ENCODE data around the gene TUBA8. TPM values are rescaled to one million over a fixed set of nuclear protein-coding genes. Genes with fewer than 3 reads are reported as not detected.
"Not testable (repeated sequence)": the region's sequence is repeated elsewhere in the genome, so short reads cannot be mapped to it uniquely, and the experiment has no call there.

Gene TUBA8
- total RNA-seq, 3 donors from 2014 or later (not counting 1 experiment from before 2014, with no cell fraction given) = 1.2 to 3.7 (median 2.3) TPM

DNA sequence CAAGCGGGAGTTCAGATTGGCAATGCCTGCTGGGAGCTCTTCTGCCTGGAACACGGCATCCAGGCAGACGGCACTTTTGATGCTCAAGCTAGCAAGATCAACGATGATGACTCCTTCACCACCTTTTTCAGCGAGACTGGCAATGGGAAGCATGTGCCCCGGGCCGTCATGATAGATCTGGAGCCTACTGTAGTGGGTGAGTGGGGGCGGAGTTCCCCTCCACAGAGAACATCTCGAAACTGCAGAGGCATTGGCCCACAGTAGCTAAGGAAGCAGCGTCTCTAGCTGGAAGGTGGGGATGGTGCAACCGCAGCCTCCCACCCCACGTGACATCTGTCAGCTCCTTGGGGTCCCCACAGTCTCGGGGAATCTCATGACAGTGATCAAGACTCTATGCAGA lies 10.9 kb downstream of the TUBA8 start:
- no peak for ATAC-seq
- intact Hi-C loops (cut with micrococcal nuclease) = no loop called here
- H3K27ac Mint-ChIP-seq = no peak overlapping the region
- Histone ChIP-seq H3K27ac (ENCODE audit: low read length) (no peak overlapping the region), H3K4me1 (ENCODE audit: control insufficient read depth, insufficient read depth, low read length) (peaks cover 12% of the 10 kb centered on the region), H3K27me3 (ENCODE audit: control insufficient read depth, insufficient read depth, low read length) (no peaks in the 10 kb centered on the region), H3K9me3 (ENCODE audit: control insufficient read depth, insufficient read depth, low read length) (no peaks in the 10 kb centered on the region), H3K36me3 (ENCODE audit: control insufficient read depth, insufficient read depth, low read length) (no peaks in the 10 kb centered on the region), H3K4me3 (ENCODE audit: low read length) (no peak overlapping the region)
- no peaks in the 10 kb centered on the region for H3K9me3 Mint-ChIP-seq
- H3K36me3 Mint-ChIP-seq = no peaks in the 10 kb centered on the region
- H3K4me3 Mint-ChIP-seq = no peak overlapping the region
- H3K4me1 Mint-ChIP-seq = peaks cover 18 to 22% of the 10 kb centered on the region in 2 donors
- TF ChIP-seq, protein P1, sequence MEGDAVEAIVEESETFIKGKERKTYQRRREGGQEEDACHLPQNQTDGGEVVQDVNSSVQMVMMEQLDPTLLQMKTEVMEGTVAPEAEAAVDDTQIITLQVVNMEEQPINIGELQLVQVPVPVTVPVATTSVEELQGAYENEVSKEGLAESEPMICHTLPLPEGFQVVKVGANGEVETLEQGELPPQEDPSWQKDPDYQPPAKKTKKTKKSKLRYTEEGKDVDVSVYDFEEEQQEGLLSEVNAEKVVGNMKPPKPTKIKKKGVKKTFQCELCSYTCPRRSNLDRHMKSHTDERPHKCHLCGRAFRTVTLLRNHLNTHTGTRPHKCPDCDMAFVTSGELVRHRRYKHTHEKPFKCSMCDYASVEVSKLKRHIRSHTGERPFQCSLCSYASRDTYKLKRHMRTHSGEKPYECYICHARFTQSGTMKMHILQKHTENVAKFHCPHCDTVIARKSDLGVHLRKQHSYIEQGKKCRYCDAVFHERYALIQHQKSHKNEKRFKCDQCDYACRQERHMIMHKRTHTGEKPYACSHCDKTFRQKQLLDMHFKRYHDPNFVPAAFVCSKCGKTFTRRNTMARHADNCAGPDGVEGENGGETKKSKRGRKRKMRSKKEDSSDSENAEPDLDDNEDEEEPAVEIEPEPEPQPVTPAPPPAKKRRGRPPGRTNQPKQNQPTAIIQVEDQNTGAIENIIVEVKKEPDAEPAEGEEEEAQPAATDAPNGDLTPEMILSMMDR (IDR thresholded peaks at IDR 0.05) = no peak
- no peak for DNase-seq
- H3K27me3 Mint-ChIP-seq (ENCODE audit: low read depth in 2 of 2) = no peaks in the 10 kb centered on the region
- WGBS (ENCODE audit: insufficient coverage) = 94% methylated on average over 13 of the region's 13 CpGs

DNA sequence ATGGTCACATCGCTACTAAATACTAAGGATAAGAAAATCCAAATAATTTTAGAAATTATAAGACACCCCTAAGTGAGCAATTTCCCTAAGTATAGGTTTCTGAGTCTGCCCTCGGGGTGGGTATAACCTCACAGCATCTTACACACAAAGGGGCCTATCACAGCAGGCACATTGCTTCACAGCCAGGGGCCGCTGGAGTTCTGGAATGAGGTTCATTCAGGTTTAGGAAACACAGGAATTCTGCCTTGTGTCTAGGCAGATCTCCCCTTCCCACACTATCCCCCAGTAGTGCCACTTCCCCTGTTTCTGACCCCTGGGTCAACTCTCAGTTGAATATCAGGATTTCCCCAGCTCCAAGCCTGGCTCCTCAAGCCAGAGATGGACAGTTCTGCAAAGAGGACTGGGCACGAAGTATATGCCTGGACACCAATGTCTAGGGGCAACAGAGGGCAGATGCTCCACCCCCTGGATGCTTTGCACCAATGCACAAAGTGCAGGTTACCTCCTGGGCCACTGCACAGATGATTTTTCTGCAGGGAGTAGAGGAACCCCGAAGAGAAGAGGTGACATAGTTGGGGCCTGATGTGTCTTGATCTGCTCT lies 11.4 kb downstream of the TUBA8 start:
- Mint-ChIP-seq H3K4me3 (no peak overlapping the region), H3K27me3 (ENCODE audit: low read depth in 2 of 2) (no peaks in the 10 kb centered on the region), H3K36me3 (no peaks in the 10 kb centered on the region), H3K9me3 (no peaks in the 10 kb centered on the region), H3K4me1 (peaks cover 18 to 22% of the 10 kb centered on the region in 2 donors), H3K27ac (no peak overlapping the region)
- no peaks in the 10 kb centered on the region for H3K9me3 ChIP-seq (ENCODE audit: control insufficient read depth, insufficient read depth, low read length)
- DNase-seq (no peak), ATAC-seq (no peak)
- no peaks in the 10 kb centered on the region for H3K27me3 ChIP-seq (ENCODE audit: control insufficient read depth, insufficient read depth, low read length)
- TF ChIP-seq, protein P1 (IDR thresholded peaks at IDR 0.05) = no peak
- 88% methylated on average over 4 of the region's 5 CpGs for WGBS (ENCODE audit: insufficient coverage)
- peaks cover 1% of the 10 kb centered on the region for H3K36me3 ChIP-seq (ENCODE audit: control insufficient read depth, insufficient read depth, low read length)
- no peak overlapping the region for H3K27ac ChIP-seq (ENCODE audit: low read length)
- intact Hi-C loops (cut with micrococcal nuclease) = no loop called here
- H3K4me1 ChIP-seq (ENCODE audit: control insufficient read depth, insufficient read depth, low read length) = peaks cover 12% of the 10 kb centered on the region
- no peak overlapping the region for H3K4me3 ChIP-seq (ENCODE audit: low read length)

DNA sequence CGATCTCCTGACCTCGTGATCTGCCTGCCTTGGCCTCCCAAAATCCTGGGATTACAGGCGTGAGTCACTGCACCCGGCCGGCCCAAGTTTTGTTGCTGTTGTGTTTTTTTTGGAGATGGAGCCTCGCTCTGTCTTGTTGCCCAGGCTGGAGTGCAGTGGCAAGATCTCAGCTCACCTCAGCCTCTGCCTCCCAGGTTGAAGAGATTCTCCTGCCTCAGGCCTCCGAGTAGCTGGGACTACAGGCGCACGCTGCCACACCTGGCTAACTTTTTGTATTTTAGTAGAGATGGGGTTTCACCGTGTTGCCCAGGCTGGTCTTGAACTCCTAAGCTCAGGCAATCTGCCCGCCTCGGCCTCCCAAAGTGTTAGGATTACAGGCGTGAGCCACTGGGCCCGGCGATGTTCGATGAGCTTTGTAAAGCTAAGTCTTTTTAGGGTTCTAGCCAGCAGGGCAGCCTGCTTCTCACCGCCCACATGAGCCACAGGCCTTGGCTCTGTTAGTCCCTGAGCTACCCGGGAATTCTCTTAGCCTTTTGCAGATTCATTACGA lies 12.9 kb downstream of the TUBA8 start:
- H3K27ac Mint-ChIP-seq; H3K4me3 Mint-ChIP-seq; H3K27me3 Mint-ChIP-seq (ENCODE audit: low read depth in 2 of 2); H3K9me3 Mint-ChIP-seq; H3K4me3 ChIP-seq (ENCODE audit: low read length); H3K36me3 Mint-ChIP-seq; H3K9me3 ChIP-seq (ENCODE audit: control insufficient read depth, insufficient read depth, low read length); ATAC-seq; intact Hi-C loops (cut with micrococcal nuclease); H3K27me3 ChIP-seq (ENCODE audit: control insufficient read depth, insufficient read depth, low read length); H3K36me3 ChIP-seq (ENCODE audit: control insufficient read depth, insufficient read depth, low read length); H3K27ac ChIP-seq (ENCODE audit: low read length); DNase-seq: not testable (repeated sequence)
- 96% methylated on average over 19 of the region's 19 CpGs for WGBS (ENCODE audit: insufficient coverage)
- peaks cover 12% of the 10 kb centered on the region for H3K4me1 ChIP-seq (ENCODE audit: control insufficient read depth, insufficient read depth, low read length)
- peaks cover 15 to 19% of the 10 kb centered on the region in 2 donors for H3K4me1 Mint-ChIP-seq

DNA sequence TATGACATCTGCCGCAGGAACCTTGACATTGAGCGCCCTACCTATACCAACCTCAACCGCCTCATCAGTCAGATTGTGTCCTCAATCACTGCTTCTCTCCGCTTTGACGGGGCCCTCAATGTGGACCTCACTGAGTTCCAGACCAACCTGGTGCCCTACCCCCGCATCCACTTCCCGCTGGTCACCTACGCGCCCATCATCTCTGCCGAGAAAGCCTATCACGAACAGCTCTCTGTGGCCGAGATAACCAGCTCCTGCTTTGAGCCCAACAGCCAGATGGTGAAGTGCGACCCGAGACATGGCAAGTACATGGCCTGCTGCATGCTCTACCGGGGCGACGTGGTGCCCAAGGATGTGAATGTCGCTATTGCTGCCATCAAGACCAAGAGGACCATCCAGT lies 16.0 kb downstream of the TUBA8 start:
- no peak for DNase-seq
- Mint-ChIP-seq H3K4me1 (no peaks in the 10 kb centered on the region), H3K27ac (no peak overlapping the region), H3K9me3 (no peaks in the 10 kb centered on the region), H3K4me3 (no peak overlapping the region), H3K27me3 (ENCODE audit: low read depth in 2 of 2) (no peaks in the 10 kb centered on the region), H3K36me3 (no peaks in the 10 kb centered on the region)
- Histone ChIP-seq H3K27ac (ENCODE audit: low read length) (no peak overlapping the region), H3K9me3 (ENCODE audit: control insufficient read depth, insufficient read depth, low read length) (no peaks in the 10 kb centered on the region), H3K4me3 (ENCODE audit: low read length) (no peak overlapping the region), H3K4me1 (ENCODE audit: control insufficient read depth, insufficient read depth, low read length) (no peaks in the 10 kb centered on the region), H3K36me3 (ENCODE audit: control insufficient read depth, insufficient read depth, low read length) (peaks cover 3% of the 10 kb centered on the region), H3K27me3 (ENCODE audit: control insufficient read depth, insufficient read depth, low read length) (no peaks in the 10 kb centered on the region)
- intact Hi-C loops (cut with micrococcal nuclease) = no loop called here
- 98% methylated on average over 18 of the region's 18 CpGs for WGBS (ENCODE audit: insufficient coverage)
- TF ChIP-seq, protein P1 (IDR thresholded peaks at IDR 0.05) = no peak
- no peak for ATAC-seq
